PFSK-1 (cell line): Measurements from ENCODE around the gene FERMT1.

Experiments
- FOXP2 ChIP-seq: optimal IDR thresholded peaks from 2 replicates; pipeline ENCODE3; 2011; ENCODE audit warnings: borderline replicate concordance, control low read depth, inconsistent platforms; ENCODE audit not compliant: insufficient read depth; ENCODE audit errors: extremely low read length, extremely low read depth
- POLR2AphosphoS5 ChIP-seq: IDR thresholded peaks from 2 replicates; pipeline ENCODE4 v1.6.1; 2012; ENCODE audit warnings: low read depth, mild to moderate bottlenecking, control low read depth, low read length, moderate library complexity
- SIN3A ChIP-seq: IDR thresholded peaks from 2 replicates; pipeline ENCODE4 v1.6.1; 2012; ENCODE audit warnings: mild to moderate bottlenecking, low read length, moderate library complexity, borderline replicate concordance; ENCODE audit not compliant: insufficient read depth
- TAF1 ChIP-seq: IDR thresholded peaks from 2 replicates; pipeline ENCODE4 v1.6.1; 2012; ENCODE audit warnings: low read length, control low read depth, borderline replicate concordance; ENCODE audit not compliant: insufficient read depth
- TF ChIP-seq, protein P1 (sequence below), 2 experiments: IDR thresholded peaks; 2 replicates each; pipeline versions ENCODE4 v1.6.1 to v1.8.0; 2011 to 2012; ENCODE audit warnings: low read depth in 2 of 2, low read length in 2 of 2, control low read depth in 1 of 2, inconsistent platforms in 1 of 2, mild to moderate bottlenecking in 1 of 2, moderate library complexity in 1 of 2; ENCODE audit not compliant: insufficient read depth in 1 of 2

FERMT1 gene

DNA sequence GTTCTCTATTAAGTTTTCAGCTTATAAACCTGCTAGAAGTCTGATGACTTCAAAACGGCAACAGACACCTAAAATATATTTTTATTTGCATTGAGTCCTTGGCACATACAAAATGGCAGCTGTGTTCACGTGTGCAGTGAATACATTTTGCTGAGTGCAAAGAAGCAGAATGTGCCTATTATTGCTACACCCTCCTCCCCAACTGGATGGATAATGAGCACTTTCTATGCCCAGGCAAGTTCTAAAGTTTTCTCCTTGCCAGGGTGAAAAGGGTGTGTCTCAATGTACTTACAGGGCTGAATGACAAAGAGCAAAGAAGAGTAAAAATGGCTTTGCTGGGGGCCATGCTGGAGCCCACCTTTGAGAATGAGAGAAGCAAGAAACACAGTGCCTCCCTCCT is 4.0 kb upstream of the FERMT1 start:
- TF ChIP-seq POLR2AphosphoS5 (no peak), FOXP2 (no peak), SIN3A (no peak), TAF1 (no peak)
- TF ChIP-seq, protein P1, sequence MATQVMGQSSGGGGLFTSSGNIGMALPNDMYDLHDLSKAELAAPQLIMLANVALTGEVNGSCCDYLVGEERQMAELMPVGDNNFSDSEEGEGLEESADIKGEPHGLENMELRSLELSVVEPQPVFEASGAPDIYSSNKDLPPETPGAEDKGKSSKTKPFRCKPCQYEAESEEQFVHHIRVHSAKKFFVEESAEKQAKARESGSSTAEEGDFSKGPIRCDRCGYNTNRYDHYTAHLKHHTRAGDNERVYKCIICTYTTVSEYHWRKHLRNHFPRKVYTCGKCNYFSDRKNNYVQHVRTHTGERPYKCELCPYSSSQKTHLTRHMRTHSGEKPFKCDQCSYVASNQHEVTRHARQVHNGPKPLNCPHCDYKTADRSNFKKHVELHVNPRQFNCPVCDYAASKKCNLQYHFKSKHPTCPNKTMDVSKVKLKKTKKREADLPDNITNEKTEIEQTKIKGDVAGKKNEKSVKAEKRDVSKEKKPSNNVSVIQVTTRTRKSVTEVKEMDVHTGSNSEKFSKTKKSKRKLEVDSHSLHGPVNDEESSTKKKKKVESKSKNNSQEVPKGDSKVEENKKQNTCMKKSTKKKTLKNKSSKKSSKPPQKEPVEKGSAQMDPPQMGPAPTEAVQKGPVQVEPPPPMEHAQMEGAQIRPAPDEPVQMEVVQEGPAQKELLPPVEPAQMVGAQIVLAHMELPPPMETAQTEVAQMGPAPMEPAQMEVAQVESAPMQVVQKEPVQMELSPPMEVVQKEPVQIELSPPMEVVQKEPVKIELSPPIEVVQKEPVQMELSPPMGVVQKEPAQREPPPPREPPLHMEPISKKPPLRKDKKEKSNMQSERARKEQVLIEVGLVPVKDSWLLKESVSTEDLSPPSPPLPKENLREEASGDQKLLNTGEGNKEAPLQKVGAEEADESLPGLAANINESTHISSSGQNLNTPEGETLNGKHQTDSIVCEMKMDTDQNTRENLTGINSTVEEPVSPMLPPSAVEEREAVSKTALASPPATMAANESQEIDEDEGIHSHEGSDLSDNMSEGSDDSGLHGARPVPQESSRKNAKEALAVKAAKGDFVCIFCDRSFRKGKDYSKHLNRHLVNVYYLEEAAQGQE (IDR thresholded peaks at IDR 0.05; ENCODE audit: insufficient read depth in 1 of 2, low read depth in 2 of 2, low read length in 2 of 2) = no peak

DNA sequence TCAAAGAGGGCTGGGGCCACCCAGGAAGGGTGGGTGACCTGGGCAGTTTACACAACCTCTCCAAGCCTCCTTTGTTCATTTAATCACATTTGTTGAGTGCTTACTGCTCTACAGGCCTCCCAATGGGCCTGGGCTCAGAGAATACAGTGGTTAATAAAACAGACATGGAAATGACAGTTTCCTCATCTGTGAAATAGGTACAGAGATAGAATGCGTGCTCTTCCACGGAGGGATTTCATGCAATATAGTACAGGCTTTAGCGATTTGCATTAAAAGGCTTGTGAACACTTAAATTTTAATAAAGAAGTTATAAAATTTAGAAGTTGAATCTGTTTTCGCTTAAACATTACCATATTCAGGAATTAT is 802 bp upstream of the FERMT1 start:
- TF ChIP-seq TAF1 (no peak), POLR2AphosphoS5 (no peak), SIN3A (no peak), FOXP2 (no peak)
- TF ChIP-seq, protein P1 (IDR thresholded peaks at IDR 0.05; ENCODE audit: insufficient read depth in 1 of 2, low read depth in 2 of 2, low read length in 2 of 2) = no peak

DNA sequence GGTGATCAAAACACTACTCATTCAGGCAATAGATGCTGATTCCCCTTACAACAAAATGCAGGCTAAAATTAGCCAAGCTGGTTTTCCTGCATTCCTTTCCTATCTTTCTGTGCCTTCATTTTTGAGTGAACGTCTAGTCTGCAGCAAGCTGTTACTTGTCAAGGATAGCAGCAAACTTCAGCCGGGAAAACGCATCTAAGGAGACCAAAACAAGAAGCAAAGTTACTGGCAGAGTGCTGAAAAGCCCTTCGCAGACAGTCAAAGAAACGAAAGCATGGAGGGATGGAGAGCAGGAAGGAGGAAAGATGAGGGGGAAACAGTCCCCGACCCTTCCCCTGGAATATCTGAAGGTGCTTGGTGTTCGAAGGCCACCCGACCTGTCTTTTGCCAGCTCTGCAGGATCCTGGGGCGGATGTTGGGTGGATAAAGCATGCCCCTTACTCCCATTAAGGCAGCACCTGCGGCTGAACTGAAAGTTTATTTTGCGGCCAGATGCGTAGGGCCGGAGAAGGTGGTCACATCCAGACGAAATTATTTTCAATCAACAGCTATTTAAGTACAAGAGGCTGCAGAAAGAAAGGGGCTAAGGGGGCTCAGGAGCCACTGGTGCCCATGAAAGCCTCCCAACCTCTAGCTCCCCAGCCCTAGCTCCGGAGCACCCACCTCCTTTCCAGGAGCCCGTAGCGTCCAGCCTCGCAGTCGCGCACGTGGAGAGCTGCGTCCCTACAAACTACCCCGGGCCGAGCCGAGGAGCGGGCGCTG is 538 bp downstream of the FERMT1 start:
- TF ChIP-seq SIN3A (no peak), FOXP2 (no peak), TAF1 (no peak), POLR2AphosphoS5 (no peak)
- TF ChIP-seq, protein P1 (IDR thresholded peaks at IDR 0.05; ENCODE audit: insufficient read depth in 1 of 2, low read depth in 2 of 2, low read length in 2 of 2) = no peak

DNA sequence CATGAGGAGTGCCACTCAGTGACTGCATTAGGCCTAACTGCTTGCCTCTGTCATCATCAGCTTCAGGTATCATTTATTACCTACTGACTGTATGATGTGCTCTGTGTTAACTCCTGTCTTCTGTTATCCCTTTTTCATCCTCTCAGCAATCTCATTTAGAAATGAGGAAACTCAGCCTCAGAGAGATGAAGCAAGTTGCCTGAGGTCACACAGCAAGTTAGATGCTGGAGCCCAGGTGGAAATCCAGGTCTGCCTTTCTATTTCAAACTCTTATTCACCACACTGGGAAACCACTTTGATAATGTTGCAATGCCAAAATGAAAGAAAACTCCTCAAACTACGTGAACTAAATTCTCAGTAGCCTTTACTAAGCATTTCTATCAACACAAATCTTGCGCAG is 1.3 kb downstream of the FERMT1 start:
- no peak for TF ChIP-seq FOXP2
- TF ChIP-seq TAF1 = no peak
- TF ChIP-seq POLR2AphosphoS5 = no peak
- TF ChIP-seq, protein P1 (IDR thresholded peaks at IDR 0.05; ENCODE audit: insufficient read depth in 1 of 2, low read depth in 2 of 2, low read length in 2 of 2) = no peak
- TF ChIP-seq SIN3A = no peak
